Omental fat pad (tissue), 4 donors: ENCODE measurements around the gene ARID3B. TPM values are rescaled to one million over a fixed set of nuclear protein-coding genes. Genes with fewer than 3 reads are reported as not detected.
A peak's percentile ranks its signal among the peaks of the same experiment; 100 is the strongest.

ENCODE experiments used
- ATAC-seq: fragments of 150-250 bp; one replicate; pipeline ENCODE4 v1.9.1; 2016; ENCODE audit warnings: mild to moderate bottlenecking, moderate library complexity; ENCODE audit not compliant: low FRiP score
- DNase-seq: peaks from one replicate; pipeline ENCODE4 v3.0.0-alpha.2; 2019; ENCODE audit warnings: low spot score
- total RNA-seq, 4 donors: library from RNA; depleted of rRNA; stranded (reverse); fragments of >200 nt; gene quantifications; one replicate each; pipeline ENCODE4 v1.1.0, GENCODE V29; 2016
- TF ChIP-seq, protein P1 (sequence below), 3 donors: fragments of 450-650 bp; IDR thresholded peaks; one replicate each; pipeline ENCODE4 v1.5.1; 2016 to 2017; ENCODE audit warnings: antibody characterized with exemption in 3 of 3, mild to moderate bottlenecking in 3 of 3, moderate library complexity in 2 of 3

Gene ARID3B
- total RNA-seq, 4 donors from 2014 or later, result 2.2 to 16.9 (median 4.3) TPM

DNA sequence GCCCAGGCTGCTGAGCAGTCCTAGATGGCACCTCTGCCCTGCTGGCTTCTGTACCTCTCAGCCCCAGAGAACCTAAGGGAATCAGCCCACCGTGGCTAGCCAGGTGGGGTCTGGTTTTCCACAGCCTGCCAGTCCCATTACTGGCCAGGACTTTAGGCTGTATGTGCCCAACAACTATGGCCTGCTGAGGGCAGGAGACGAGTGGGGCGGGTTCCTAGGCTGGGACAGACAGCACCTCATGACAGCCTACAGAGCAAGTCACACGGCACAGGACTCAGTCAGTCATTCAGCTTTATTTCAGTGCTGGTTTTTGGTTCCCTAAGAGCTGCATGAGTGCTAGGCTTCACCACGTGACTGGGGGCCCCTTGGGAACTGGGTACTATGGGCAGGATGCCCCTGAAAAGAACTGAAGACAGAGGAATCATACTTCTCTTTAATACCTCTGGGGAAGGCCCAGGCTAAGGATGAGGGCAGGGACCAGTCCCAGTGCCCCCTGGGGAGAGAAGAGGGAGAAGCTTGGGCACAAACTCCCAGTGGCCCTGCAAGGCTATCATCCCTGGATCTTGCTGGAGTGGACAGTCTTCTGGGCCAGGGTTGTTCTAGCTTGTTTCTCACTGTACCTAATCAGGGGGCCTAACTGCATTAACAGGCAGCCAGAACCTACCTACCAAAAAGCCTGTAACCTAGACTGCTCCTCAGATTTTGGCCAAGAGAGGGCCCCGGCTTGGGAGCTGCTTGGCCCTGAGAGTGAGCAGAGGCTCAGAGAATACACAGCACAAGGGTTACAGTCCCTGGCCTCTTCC lies 89.5 kb downstream of the ARID3B start:
- DNase-seq, result no peak
- no peak for ATAC-seq

DNA sequence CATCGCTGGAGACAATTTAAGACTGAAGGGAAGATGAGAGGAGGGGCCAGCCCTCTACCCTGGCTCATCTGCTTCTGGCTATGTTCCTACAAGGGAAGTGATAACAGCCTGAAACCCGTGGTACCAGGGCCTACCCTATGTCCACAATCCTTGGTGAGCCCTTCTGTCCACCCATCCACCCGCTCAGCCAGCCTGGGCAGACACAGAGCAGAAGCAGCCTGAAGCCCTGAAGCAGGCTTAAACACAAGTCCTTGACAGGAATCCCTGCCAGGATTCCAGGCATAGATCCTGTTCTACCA lies 90.0 kb downstream of the ARID3B start:
- TF ChIP-seq, protein P1, sequence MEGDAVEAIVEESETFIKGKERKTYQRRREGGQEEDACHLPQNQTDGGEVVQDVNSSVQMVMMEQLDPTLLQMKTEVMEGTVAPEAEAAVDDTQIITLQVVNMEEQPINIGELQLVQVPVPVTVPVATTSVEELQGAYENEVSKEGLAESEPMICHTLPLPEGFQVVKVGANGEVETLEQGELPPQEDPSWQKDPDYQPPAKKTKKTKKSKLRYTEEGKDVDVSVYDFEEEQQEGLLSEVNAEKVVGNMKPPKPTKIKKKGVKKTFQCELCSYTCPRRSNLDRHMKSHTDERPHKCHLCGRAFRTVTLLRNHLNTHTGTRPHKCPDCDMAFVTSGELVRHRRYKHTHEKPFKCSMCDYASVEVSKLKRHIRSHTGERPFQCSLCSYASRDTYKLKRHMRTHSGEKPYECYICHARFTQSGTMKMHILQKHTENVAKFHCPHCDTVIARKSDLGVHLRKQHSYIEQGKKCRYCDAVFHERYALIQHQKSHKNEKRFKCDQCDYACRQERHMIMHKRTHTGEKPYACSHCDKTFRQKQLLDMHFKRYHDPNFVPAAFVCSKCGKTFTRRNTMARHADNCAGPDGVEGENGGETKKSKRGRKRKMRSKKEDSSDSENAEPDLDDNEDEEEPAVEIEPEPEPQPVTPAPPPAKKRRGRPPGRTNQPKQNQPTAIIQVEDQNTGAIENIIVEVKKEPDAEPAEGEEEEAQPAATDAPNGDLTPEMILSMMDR (IDR thresholded peaks at IDR 0.05), result no peak
- DNase-seq (no peak), ATAC-seq (no peak)

More for the DNA sequence above, 89.5 kb downstream of the ARID3B start:
- TF ChIP-seq, protein P1 (IDR thresholded peaks at IDR 0.05), result no peak

- ATAC-seq (no peak), DNase-seq (no peak)
- TF ChIP-seq, protein P1 (IDR thresholded peaks at IDR 0.05), result no peak
These were observed 90.4 kb downstream of the ARID3B start for GRCh38 chr15:74631408-74631807.

- ATAC-seq (no peak), DNase-seq (peak; percentile 64)
These were observed 91.0 kb downstream of the ARID3B start for GRCh38 chr15:74631935-74632560.

GRCh38 chr15:74632601-74633000 lies 91.6 kb downstream of the ARID3B start:
- DNase-seq (no peak), ATAC-seq (no peak)
- TF ChIP-seq, protein P1 (IDR thresholded peaks at IDR 0.05), result no peak

More at GRCh38 chr15:74631935-74632560, 91.0 kb downstream of the ARID3B start:
- TF ChIP-seq, protein P1 (IDR thresholded peaks at IDR 0.05), result no peak

DNA sequence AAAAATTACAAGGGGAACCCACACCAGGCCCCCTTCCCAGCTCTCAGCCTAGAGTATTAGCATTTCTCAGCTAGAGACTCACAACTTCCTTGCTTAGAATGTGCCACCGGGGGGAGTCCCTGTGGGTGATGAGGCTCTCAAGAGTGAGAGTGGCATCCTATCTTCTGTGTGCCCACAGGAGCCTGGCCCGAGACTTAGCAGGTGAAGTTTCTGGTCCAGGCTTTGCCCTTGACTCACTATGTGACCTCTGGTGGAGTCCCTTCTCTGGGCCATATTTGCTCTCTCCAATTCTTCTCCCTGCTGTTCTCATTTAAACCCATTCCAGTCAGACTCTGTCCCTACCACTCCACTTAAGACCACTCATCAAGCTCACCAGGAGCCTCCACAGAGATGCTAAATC lies 92.8 kb downstream of the ARID3B start:
- DNase-seq (no peak), ATAC-seq (no peak)
- TF ChIP-seq, protein P1 (IDR thresholded peaks at IDR 0.05), result no peak

DNA sequence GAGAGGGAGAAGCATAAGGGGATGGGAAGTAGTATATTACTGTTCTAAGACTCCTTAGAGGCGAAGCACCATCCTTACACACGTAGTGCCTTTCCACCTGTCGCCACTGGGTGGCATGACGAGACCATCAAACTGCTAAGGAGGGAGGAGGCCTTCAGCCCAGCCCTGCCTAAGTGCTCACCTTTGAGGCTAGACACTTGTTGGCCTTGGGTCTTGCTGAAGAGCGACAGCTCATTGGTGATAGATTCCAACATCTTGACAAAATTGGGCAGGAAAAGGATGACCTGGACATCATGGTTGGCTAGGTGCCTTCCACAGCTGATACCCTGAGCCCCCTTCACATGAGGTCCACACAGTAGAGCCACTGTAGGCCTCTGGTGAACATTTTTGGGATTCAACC lies 94.2 kb downstream of the ARID3B start:
- DNase-seq, result no peak

More for the DNA sequence above, 94.2 kb downstream of the ARID3B start:
- ATAC-seq, result peak; percentile 51
- TF ChIP-seq, protein P1 (IDR thresholded peaks at IDR 0.05), result peak in 1 of 3 donors; percentile 31
